Measurements from ENCODE around the gene GPR132. TPM values are rescaled to one million over a fixed set of nuclear protein-coding genes. Genes with fewer than 3 reads are reported as not detected.
"Not testable (repeated sequence)": the region's sequence is repeated elsewhere in the genome, so short reads cannot be mapped to it uniquely, and the experiment has no call there.

The GPR132 gene
- polyA plus RNA-seq, 3 donors = 0.28 to 0.40 (median 0.32) TPM

- DNase-seq (ENCODE audit: low read depth in 3 of 3, low spot score in 2 of 3) = no peak
These were observed 11.1 kb upstream of the GPR132 start for GRCh38 chr14:105076296-105076804.

DNA sequence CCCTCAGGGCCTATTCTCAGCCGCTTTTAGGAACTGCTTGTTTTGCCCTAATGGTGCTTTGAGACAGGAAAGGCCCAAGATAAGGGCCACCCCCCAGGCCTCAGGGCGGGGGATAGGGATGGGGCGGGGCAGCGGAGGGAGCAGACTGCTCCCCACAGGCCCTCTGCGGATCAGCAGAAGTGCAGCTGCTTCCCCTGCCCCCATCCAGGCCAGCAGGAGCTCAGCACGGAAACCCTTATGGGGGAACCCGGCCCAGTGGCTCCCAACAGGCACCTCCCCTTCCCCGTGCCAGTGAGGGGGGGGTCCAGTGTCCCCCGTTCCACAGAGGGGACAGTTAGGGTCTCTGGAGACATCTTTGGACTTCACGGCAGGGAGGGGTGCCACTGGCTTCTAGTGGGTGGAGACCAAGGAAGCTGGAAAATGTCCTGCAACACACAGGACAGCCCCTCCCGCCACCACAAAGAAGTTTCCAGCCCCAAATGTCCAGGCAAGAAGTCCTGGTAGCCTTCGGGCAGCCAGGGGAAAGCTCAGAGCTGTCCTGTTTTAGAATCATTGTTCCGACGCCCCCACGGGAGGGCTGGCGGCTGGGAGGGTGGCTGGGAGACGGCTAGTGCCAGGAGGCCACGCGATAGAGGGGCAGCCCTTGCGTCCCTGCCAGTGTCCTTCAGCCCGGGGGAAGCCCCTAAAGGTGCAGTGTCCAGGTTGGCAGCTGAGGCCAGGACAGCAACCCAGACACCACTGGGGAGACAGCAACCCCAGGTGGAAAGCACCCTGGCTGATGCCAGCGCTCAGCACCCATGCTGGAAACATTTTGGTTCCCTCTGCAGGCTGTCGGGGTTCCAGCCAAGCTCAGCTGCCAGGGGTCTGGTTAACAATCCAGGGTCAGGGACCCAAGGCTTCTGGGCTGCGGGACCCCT is 10.4 kb upstream of the GPR132 start:
- DNase-seq (ENCODE audit: low read depth in 3 of 3, low spot score in 2 of 3) = no peak

- no peak for DNase-seq (ENCODE audit: low read depth in 3 of 3, low spot score in 2 of 3)
These were observed 9.4 kb upstream of the GPR132 start for GRCh38 chr14:105074601-105075053.

GRCh38 chr14:105073720-105074600 is 8.7 kb upstream of the GPR132 start:
- DNase-seq (ENCODE audit: low read depth in 3 of 3, low spot score in 2 of 3) = no peak

DNA sequence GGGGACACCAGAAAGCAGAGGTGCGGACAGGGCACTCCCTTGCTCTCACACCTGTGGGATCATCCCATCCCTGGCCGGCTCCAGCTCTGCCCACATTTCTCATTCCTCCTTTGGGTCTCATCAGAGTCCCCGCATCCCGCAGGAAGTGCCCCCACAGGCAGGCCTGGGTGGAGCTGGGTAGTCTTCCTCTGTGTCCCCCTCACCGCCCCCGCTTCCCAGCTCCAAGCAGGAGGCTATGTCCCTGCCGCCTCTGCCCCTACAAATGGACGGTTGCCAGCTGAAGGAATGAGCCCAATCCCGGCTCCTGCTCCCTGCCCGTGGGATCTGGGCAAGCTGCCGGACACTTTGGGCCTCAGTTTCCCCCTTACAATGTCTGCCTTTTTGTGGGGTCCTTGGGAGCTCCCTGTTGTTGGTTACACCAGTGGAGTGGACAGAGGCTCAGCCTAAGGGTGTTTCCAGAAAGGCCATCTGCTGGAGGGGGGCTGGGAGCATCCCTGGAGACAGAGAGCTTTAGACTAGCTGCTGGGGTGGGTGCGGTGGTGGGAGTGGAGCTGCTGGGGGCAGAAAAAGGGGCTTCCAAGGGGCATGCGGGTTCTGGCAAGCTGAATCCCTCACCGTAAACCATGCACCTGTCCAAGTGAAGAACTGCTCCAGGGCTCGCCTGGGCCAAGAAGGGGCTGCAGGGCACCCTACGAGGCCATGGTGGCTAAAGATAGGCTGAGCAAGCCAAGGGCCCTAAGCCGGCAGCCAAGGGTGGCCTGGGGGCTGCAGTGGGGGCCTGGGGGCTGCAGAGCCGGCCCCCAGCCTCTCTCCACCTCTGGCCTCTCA is 7.9 kb upstream of the GPR132 start:
- DNase-seq (ENCODE audit: low read depth in 3 of 3, low spot score in 2 of 3) = no peak

DNA sequence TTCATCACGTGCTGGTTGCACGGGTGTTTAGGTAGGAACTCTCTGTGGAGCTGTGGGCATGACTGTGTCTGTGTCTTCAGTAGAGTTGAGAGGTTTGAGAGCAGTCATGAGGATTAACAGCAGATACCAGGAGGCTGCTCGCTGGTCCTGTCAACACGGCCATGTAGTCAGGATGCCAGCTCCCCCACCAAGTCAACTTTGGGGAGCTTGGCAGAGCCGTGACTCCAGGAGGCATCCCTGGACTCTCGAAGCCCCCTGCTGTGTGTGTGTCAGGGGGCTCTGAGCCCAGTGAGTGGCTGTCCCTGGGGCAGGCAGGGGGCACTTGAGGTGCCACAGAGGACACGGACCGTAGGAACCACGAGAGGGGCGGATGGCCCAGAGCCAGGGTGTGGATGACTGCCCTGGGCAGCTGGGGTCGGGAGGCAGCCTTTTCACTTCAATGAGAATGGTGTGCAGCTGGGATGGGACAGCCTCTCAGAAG is 7.2 kb upstream of the GPR132 start:
- DNase-seq (ENCODE audit: low read depth in 3 of 3, low spot score in 2 of 3) = no peak

DNA sequence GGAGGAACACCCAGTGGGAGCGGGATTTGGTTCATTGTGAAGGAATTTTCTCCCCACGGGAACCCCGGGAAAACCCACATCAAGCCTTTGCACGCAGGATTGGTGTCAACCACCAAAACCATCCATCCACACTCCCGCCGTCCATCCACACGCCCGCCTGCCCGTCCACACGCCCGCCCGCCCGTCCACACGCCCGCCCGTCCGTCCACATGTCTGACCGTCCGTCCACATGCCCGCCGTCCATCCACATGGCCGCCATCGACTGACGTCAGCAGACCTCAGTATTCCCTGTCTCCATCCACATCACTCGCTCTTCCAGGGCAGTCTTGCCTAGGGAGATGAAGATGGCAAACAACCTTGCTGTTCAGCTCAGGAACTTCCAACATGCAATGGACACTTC is 6.7 kb upstream of the GPR132 start:
- DNase-seq (ENCODE audit: low read depth in 3 of 3, low spot score in 2 of 3) = no peak

- no peak for DNase-seq (ENCODE audit: low read depth in 3 of 3, low spot score in 2 of 3)
These were observed 6.1 kb upstream of the GPR132 start for GRCh38 chr14:105071326-105071725.

DNA sequence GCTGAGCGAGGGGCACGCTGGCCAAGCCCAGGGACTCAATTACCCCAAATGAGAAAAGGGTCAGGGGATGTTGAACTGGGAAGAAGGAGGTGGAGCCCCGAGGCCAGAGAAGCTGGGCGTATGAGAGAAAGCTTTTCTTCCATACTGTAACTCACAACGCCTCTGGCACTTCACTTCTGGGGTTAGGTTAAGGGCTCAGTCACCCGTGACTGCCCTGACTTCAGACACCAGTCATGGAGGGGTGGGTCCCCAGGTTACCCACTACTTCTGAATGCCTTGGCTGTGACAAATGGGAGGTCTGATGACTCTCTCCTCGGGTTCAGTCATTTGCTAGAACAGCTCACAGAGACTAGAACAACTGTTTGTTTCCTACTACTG is 5.5 kb upstream of the GPR132 start:
- DNase-seq (ENCODE audit: low read depth in 3 of 3, low spot score in 2 of 3) = no peak

- DNase-seq (ENCODE audit: low read depth in 3 of 3, low spot score in 2 of 3) = no peak
These were observed 4.9 kb upstream of the GPR132 start for GRCh38 chr14:105069871-105070759.

- DNase-seq (ENCODE audit: low read depth in 3 of 3, low spot score in 2 of 3) = no peak
These were observed 4.3 kb upstream of the GPR132 start for GRCh38 chr14:105069522-105069870.

DNA sequence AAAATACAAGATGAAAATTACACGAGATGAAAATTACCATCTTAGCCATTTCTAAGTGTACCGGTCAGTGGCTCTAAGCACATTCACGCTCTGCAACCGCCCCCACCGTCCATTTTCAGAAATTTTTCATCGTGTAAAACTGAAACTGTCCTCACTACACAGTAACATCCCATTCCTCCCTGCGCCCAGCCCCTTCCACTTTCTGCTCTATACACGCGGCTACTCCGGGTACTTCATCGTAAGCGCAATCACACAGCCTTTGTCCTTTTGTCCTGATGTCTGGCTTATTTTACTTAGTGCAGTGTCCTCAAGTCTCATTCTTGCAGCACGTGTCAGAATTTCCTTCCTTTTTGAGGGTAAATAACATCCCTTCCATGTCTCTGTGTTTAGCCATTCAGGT is 3.6 kb upstream of the GPR132 start:
- no peak for DNase-seq (ENCODE audit: low read depth in 3 of 3, low spot score in 2 of 3)

- no peak for DNase-seq (ENCODE audit: low read depth in 3 of 3, low spot score in 2 of 3)
These were observed 2.7 kb upstream of the GPR132 start for GRCh38 chr14:105067969-105068301.

DNA sequence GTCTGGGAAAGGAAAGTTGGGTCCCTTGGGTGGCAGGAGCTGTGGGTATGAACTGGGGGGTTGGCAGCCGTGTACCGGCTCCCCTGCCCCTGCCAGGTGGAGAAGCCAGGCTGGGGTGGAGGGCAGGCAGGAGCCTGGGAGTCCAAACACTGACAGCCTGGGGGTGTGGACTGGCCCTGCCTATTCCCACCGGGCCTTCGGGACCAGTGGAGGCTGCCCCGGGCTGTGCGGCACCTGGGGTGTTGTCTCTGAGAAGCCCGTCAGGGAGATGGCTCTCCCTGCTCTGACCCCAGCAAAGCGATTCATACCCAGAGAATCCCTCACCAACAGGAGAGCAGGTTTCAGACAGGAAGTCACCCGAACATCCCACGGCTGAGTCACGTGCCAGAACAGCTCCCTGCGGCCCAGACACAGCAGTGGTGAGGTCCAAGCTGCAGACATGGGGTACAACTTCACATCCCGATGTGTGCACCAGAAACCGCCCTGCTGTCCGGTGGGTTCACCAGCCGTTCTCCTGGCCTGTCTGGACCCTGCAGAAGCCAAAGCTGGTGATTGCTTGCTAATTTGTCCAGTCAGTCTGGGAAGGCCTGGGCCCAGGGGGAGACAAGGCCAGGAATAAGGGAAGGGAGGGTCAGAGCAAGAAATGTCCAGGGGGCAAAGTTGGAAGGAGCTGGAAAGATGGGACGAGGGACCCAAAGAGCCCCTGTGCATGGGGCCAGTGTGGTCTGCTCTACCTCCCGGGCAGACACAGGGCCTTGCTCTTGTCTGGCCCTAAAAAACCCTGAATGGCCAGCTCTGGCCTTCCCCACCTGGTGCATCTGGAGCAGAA is 2.1 kb upstream of the GPR132 start:
- no peak for DNase-seq (ENCODE audit: low read depth in 3 of 3, low spot score in 2 of 3)

- no peak for DNase-seq (ENCODE audit: low read depth in 3 of 3, low spot score in 2 of 3)
These were observed 1.2 kb upstream of the GPR132 start for GRCh38 chr14:105066240-105067071.

GRCh38 chr14:105064721-105065143 is 498 bp downstream of the GPR132 start:
- no peak for DNase-seq (ENCODE audit: low read depth in 3 of 3, low spot score in 2 of 3)

- DNase-seq (ENCODE audit: low read depth in 3 of 3, low spot score in 2 of 3) = no peak
These were observed 1.2 kb downstream of the GPR132 start for GRCh38 chr14:105064001-105064400.

DNA sequence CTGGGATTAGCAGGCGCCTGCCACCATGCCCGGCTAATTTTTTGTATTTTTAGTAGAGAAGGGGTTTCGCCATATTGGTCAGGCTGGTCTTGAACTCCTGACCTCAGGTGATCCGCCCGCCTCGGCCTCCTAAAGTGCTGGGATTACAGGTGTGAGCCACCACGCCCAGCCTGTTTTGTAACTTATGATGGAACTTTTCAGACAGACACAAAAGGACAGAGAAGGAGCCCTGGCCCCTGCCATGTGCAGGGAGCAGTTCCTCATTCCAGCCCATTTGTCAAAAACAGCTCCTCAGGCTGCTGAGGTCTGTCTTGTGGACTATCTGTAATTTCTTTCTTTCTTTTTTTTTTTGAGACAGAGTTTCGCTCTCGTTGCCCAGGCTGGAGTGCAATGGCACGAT is 1.7 kb downstream of the GPR132 start:
- DNase-seq (ENCODE audit: low read depth in 3 of 3, low spot score in 2 of 3) = not testable (repeated sequence)
